ENCODE data around the gene TMEM87B. TPM values are rescaled to one million over a fixed set of nuclear protein-coding genes. Genes with fewer than 3 reads are reported as not detected.

TMEM87B gene
- total RNA-seq, 1 experiment from 2014 or later: 10.6 TPM

DNA sequence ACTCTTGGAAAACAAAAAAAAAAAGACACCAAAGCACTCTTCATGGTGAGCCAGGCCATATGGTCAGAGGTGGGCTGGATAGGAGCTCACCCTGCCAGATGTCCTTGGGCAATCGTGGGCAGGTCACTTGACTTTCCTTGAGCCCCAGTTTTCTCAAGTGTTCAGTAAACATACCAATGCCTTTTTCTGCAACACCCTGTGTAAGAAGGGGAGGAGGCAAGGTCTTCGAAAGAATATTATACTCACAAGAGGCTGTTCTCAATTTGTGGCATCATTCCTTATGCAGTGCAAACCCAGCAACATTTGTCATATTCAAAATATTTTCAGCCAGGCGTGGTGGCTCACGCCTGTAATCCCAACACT lies 22.9 kb upstream of the TMEM87B start (continued):
- TF ChIP-seq PREB (CRISPR knock-in tag; IDR thresholded peaks at IDR 0.05; ENCODE audit: borderline replicate concordance): no peak
- no peak for TF ChIP-seq PRDM15 (CRISPR knock-in tag; IDR thresholded peaks at IDR 0.05)
- TF ChIP-seq, protein P1, sequence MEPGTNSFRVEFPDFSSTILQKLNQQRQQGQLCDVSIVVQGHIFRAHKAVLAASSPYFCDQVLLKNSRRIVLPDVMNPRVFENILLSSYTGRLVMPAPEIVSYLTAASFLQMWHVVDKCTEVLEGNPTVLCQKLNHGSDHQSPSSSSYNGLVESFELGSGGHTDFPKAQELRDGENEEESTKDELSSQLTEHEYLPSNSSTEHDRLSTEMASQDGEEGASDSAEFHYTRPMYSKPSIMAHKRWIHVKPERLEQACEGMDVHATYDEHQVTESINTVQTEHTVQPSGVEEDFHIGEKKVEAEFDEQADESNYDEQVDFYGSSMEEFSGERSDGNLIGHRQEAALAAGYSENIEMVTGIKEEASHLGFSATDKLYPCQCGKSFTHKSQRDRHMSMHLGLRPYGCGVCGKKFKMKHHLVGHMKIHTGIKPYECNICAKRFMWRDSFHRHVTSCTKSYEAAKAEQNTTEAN (CRISPR knock-in tag; IDR thresholded peaks at IDR 0.05): no peak
- TF ChIP-seq, protein P2, sequence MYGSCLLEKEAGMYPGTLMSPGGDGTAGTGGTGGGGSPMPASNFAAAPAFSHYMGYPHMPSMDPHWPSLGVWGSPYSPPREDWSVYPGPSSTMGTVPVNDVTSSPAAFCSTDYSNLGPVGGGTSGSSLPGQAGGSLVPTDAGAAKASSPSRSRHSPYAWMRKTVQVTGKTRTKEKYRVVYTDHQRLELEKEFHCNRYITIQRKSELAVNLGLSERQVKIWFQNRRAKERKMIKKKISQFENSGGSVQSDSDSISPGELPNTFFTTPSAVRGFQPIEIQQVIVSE (CRISPR knock-in tag; IDR thresholded peaks at IDR 0.05; ENCODE audit: borderline replicate concordance): no peak
- no peak for TF ChIP-seq ZNF423 (CRISPR knock-in tag; IDR thresholded peaks at IDR 0.05)
- TF ChIP-seq ZNF281 (CRISPR knock-in tag; IDR thresholded peaks at IDR 0.05): no peak

DNA sequence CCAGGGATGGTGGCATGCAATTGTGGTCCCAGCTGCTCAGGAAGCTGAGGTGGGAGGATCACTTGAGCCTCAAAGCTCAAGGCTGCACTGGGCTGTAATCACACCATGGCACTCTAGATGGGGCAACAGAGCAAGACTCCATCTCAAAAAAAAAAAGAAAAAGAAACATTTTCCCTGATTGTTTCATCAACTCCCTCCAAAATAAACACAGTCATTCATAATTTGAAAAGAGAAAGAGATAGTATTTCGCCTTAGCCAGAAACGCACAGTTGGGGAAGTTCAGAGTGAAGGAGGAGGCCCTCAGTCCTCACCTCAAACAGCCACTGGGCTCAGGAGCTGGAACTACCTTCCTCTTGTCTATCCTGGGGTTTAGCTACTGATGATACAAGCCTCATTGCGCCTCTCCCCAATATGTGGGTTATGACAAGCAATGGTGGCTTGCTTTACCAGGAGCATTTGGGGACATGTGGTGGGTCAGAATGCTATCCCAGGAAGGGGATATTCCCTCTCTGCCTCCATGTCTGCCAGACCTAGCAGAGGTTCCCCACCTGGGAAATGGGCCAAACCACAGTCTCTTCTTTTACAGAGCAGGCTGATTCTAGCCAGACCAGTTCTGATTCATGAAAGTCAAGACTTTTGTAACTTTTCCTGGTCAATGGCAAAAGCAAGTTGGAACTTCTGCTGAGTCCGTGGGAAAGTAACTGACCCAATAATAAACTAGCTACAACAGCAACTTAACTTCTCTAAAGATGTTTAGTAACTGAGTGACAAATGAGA lies 22.2 kb upstream of the TMEM87B start:
- POLR2A ChIA-PET: no interaction called here
- no peak for ATAC-seq
- peaks cover 3% of the 10 kb centered on the region; the same call in 1 of the 2 replicates for H3K36me3 Mint-ChIP-seq
- no peaks in the 10 kb centered on the region; the same call in 1 of the 2 replicates for H3K27me3 Mint-ChIP-seq (ENCODE audit: low read depth)
- CTCF ChIA-PET: interaction anchor here (0.6 to 1.3 kb wide), 3 partner anchors 30 to 134 kb away, joined by 3 read pairs; no protein-coding TSS in a partner anchor
- no peak overlapping the region for H3K4me3 Mint-ChIP-seq
- no peak overlapping the region; the same call in 1 of the 2 replicates for H3K27ac Mint-ChIP-seq
- H3K4me1 Mint-ChIP-seq: peaks cover 26% of the 10 kb centered on the region
- no peak for DNase-seq (ENCODE audit: low spot score)
- peaks cover 18% of the 10 kb centered on the region for H3K9me3 Mint-ChIP-seq
- TF ChIP-seq ZNF121 (CRISPR knock-in tag; IDR thresholded peaks at IDR 0.05) (peak; percentile 88; the same call in 1 of the 2 replicates), JUN (CRISPR knock-in tag; IDR thresholded peaks at IDR 0.05) (no peak)

DNA sequence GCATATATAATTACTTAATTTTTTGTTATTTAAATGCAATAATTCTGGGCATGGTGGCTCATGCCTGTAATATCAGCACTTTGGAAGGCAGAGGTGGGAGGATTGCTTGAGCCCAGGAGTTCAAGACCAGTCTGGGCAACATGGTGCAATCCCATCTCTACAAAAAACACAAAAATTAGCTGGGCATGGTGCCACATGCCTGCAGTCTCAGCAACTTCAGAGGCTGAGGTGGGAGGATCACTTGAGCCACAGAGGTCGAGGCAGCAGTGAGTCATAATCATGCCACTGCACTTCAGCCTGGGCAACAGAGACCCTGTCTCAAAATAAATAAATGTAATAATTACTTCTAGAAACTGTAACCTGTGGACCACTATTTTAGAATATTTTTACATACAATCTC lies 21.5 kb upstream of the TMEM87B start:
- DNase-seq (ENCODE audit: low spot score) (no peak), ATAC-seq (no peak)
- ChIA-PET CTCF (no interaction called here), POLR2A (no interaction called here)
- H3K36me3 Mint-ChIP-seq: peaks cover 3% of the 10 kb centered on the region; the same call in 1 of the 2 replicates
- H3K27ac Mint-ChIP-seq: no peak overlapping the region
- H3K4me1 Mint-ChIP-seq: peaks cover 26% of the 10 kb centered on the region
- H3K4me3 Mint-ChIP-seq: no peak overlapping the region
- TF ChIP-seq FOXJ3 (CRISPR knock-in tag; IDR thresholded peaks at IDR 0.05; ENCODE audit: borderline replicate concordance): no peak
- H3K9me3 Mint-ChIP-seq: peaks cover 18% of the 10 kb centered on the region
- no peaks in the 10 kb centered on the region; the same call in 1 of the 2 replicates for H3K27me3 Mint-ChIP-seq (ENCODE audit: low read depth)
